Left ventricle myocardium inferior (tissue), 1 donor: ENCODE measurements around the gene CLEC16A. TPM values are rescaled to one million over a fixed set of nuclear protein-coding genes. Genes with fewer than 3 reads are reported as not detected.

ENCODE experiments used
- DNase-seq: peaks from one replicate; pipeline ENCODE4 v3.0.0-alpha.2; 2020
- H3K27ac ChIP-seq: fragments of 200-600 bp; replicated peaks from 2 replicates; pipeline ENCODE4 v1.8.0; 2021
- H3K27me3 ChIP-seq: fragments of 200-600 bp; 2 replicates; pipeline ENCODE4 v1.8.0; 2021; ENCODE audit warnings: low read depth
- H3K36me3 ChIP-seq: fragments of 200-600 bp; 2 replicates; pipeline ENCODE4 v1.8.0; 2021
- H3K4me1 ChIP-seq: fragments of 200-600 bp; 2 replicates; pipeline ENCODE4 v1.8.0; 2021
- H3K4me3 ChIP-seq: fragments of 200-600 bp; 2 replicates; pipeline ENCODE4 v1.8.0; 2021; ENCODE audit warnings: mild to moderate bottlenecking, moderate library complexity
- H3K9me3 ChIP-seq: fragments of 200-600 bp; replicated peaks from 2 replicates; pipeline ENCODE4 v1.8.0; 2021
- intact Hi-C: fragments of 100-400 bp; cut with micrococcal nuclease; formaldehyde crosslinking; loops from one replicate; pipeline ENCODE4 v1.11.0; 2022
- total RNA-seq: library from RNA; stranded (reverse); fragmentation: NEBNext Ultra II Directional; extraction: Animal tissue kit (Norgen Biotek cat#: 25700); gene quantifications from one replicate; pipeline ENCODE4 v1.2.1, GENCODE V29; 2021
- TF ChIP-seq, protein P1 (sequence below): fragments of 200-600 bp; IDR thresholded peaks from 2 replicates; pipeline ENCODE4 v1.8.0; 2021; ENCODE audit warnings: antibody characterized with exemption, mild to moderate bottlenecking, borderline replicate concordance
- donor health status: DM: no; HTN: yes; CAD: no; lungs with severe emphysema.

CLEC16A gene
- total RNA-seq, 1 donor from 2014 or later: 24.6 TPM

DNA sequence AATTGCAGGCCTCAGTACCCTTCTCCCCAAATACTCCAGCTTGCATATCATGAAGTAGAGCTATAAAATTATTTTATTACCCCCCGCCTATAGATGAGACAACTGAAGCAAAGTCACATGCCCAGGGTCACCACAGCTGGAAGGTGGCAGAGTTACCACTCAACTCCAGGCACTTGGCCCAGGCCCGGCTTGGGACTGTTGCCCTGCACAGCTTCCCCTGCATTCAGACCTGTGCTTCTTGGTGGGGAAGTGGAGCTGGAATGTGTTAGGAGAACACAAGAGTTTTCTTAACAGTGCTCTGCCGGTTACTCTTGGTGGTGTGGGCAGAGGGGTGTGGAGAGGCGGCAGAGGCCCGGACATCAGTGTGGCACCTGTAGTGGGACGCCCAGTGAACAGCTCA, 162.4 kb downstream of the CLEC16A start:
- H3K27ac ChIP-seq: no peak overlapping the region
- peaks cover 14% of the 10 kb centered on the region for H3K36me3 ChIP-seq
- H3K4me1 ChIP-seq: peaks cover 59% of the 10 kb centered on the region
- H3K27me3 ChIP-seq: no peaks in the 10 kb centered on the region
- peaks cover 16% of the 10 kb centered on the region for H3K9me3 ChIP-seq
- TF ChIP-seq, protein P1, sequence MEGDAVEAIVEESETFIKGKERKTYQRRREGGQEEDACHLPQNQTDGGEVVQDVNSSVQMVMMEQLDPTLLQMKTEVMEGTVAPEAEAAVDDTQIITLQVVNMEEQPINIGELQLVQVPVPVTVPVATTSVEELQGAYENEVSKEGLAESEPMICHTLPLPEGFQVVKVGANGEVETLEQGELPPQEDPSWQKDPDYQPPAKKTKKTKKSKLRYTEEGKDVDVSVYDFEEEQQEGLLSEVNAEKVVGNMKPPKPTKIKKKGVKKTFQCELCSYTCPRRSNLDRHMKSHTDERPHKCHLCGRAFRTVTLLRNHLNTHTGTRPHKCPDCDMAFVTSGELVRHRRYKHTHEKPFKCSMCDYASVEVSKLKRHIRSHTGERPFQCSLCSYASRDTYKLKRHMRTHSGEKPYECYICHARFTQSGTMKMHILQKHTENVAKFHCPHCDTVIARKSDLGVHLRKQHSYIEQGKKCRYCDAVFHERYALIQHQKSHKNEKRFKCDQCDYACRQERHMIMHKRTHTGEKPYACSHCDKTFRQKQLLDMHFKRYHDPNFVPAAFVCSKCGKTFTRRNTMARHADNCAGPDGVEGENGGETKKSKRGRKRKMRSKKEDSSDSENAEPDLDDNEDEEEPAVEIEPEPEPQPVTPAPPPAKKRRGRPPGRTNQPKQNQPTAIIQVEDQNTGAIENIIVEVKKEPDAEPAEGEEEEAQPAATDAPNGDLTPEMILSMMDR: no peak
- H3K4me3 ChIP-seq: no peak overlapping the region
- peak; percentile 45 for DNase-seq
- intact Hi-C loops: loop anchor here (2.0 kb wide), 1 partner anchor 32 kb away; no protein-coding TSS in a partner anchor

DNA sequence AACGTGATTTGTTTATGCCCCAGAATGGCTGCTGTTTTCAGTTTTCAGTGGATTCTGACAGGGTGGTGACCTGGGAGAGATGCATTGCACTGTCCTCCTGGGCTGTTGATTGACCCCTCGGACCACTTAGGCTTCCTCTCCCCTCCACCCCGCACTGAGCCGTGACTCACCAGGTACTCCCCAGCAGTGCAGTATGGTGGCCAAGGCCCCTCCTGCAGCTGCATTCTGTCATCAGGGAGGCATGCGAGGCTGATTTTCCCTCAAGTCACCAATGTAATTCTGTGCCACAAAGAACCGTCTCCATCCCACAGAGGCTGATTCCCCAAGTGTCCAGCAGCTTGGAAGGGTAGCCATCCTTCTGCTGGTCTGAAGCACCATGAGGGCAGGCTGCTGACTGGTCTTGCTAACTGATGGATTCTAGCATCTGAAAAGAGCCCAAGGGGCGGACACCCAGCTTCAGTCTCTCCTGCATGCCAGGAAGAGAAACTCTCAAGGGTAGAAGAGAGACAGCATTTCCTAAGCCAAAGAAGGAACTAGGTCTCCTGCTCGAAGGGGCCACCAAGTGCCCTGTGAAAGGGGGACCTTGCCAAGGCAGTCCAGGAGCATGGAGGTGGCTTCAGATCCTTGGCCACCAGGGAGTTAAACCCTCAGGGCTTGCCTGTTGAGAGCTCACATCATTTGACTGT, 163.6 kb downstream of the CLEC16A start:
- peaks cover 16% of the 10 kb centered on the region for H3K9me3 ChIP-seq
- TF ChIP-seq, protein P1: no peak
- intact Hi-C loops: loop anchor here (2.0 kb wide), 1 partner anchor 31 kb away; no protein-coding TSS in a partner anchor

DNA sequence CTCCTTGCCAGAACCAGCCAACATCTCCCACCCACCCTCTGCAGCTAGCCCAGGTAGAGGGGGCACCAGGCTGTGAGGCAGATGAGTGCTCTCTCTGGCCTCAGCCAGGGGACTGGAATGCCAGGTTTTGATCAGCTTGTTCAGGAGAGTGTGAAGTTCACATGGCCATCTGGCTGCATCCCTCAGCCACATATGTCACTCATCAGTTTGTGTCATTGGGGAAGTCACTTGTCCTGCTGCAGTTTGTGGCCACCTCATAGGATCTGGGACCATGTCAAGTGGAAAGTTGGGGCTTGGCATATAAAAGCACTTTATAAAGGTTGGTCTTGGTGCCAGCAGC, 164.1 kb downstream of the CLEC16A start:
- no peak for DNase-seq
- peaks cover 46% of the 10 kb centered on the region for H3K4me1 ChIP-seq
- TF ChIP-seq, protein P1: no peak
- H3K4me3 ChIP-seq: no peak overlapping the region
- no peak overlapping the region for H3K27ac ChIP-seq
- no peaks in the 10 kb centered on the region for H3K27me3 ChIP-seq
- intact Hi-C loops: no loop called here
- peaks cover 14% of the 10 kb centered on the region for H3K36me3 ChIP-seq
- peaks cover 16% of the 10 kb centered on the region for H3K9me3 ChIP-seq

More for the DNA sequence above, 163.6 kb downstream of the CLEC16A start:
- peaks cover 14% of the 10 kb centered on the region for H3K36me3 ChIP-seq
- H3K27me3 ChIP-seq: no peaks in the 10 kb centered on the region
- peaks cover 49% of the 10 kb centered on the region for H3K4me1 ChIP-seq
- no peak overlapping the region for H3K27ac ChIP-seq
- H3K4me3 ChIP-seq: no peak overlapping the region
- DNase-seq: no peak

- Histone ChIP-seq H3K4me1 (peaks cover 36% of the 10 kb centered on the region), H3K36me3 (peaks cover 14% of the 10 kb centered on the region), H3K4me3 (no peak overlapping the region), H3K9me3 (peaks cover 16% of the 10 kb centered on the region), H3K27me3 (no peaks in the 10 kb centered on the region), H3K27ac (no peak overlapping the region)
- intact Hi-C loops: no loop called here
- no peak for DNase-seq
- TF ChIP-seq, protein P1: no peak
These were observed 165.2 kb downstream of the CLEC16A start for GRCh38 chr16:11109566-11109965.

GRCh38 chr16:11111150-11111549, 166.8 kb downstream of the CLEC16A start:
- no peak overlapping the region for H3K4me3 ChIP-seq
- H3K27me3 ChIP-seq: no peaks in the 10 kb centered on the region
- H3K4me1 ChIP-seq: peaks cover 20% of the 10 kb centered on the region
- H3K27ac ChIP-seq: no peak overlapping the region
- no peak for DNase-seq
- TF ChIP-seq, protein P1: no peak
- peaks cover 14% of the 10 kb centered on the region for H3K36me3 ChIP-seq
- intact Hi-C loops: no loop called here
- peaks cover 16% of the 10 kb centered on the region for H3K9me3 ChIP-seq
